ENCODE results near the gene OR5K1.

The OR5K1 gene

GRCh38 chr3:98518816-98519215 is 55.8 kb downstream of the OR5K1 start:
- no peak for DNase-seq

GRCh38 chr3:98519351-98519750 is 56.4 kb downstream of the OR5K1 start:
- DNase-seq, result no peak

GRCh38 chr3:98521897-98522543 is 59.0 kb downstream of the OR5K1 start:
- peak; percentile 55 for DNase-seq
